Midbrain (tissue), 1 donor: ENCODE data around the gene PGAP1.

Experiments used
- DNase-seq: peaks from one replicate; lab custom pipeline; 2025; lab: John Stamatoyannopoulos, UW

PGAP1 gene, protein sequence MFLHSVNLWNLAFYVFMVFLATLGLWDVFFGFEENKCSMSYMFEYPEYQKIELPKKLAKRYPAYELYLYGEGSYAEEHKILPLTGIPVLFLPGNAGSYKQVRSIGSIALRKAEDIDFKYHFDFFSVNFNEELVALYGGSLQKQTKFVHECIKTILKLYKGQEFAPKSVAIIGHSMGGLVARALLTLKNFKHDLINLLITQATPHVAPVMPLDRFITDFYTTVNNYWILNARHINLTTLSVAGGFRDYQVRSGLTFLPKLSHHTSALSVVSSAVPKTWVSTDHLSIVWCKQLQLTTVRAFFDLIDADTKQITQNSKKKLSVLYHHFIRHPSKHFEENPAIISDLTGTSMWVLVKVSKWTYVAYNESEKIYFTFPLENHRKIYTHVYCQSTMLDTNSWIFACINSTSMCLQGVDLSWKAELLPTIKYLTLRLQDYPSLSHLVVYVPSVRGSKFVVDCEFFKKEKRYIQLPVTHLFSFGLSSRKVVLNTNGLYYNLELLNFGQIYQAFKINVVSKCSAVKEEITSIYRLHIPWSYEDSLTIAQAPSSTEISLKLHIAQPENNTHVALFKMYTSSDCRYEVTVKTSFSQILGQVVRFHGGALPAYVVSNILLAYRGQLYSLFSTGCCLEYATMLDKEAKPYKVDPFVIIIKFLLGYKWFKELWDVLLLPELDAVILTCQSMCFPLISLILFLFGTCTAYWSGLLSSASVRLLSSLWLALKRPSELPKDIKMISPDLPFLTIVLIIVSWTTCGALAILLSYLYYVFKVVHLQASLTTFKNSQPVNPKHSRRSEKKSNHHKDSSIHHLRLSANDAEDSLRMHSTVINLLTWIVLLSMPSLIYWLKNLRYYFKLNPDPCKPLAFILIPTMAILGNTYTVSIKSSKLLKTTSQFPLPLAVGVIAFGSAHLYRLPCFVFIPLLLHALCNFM

DNA sequence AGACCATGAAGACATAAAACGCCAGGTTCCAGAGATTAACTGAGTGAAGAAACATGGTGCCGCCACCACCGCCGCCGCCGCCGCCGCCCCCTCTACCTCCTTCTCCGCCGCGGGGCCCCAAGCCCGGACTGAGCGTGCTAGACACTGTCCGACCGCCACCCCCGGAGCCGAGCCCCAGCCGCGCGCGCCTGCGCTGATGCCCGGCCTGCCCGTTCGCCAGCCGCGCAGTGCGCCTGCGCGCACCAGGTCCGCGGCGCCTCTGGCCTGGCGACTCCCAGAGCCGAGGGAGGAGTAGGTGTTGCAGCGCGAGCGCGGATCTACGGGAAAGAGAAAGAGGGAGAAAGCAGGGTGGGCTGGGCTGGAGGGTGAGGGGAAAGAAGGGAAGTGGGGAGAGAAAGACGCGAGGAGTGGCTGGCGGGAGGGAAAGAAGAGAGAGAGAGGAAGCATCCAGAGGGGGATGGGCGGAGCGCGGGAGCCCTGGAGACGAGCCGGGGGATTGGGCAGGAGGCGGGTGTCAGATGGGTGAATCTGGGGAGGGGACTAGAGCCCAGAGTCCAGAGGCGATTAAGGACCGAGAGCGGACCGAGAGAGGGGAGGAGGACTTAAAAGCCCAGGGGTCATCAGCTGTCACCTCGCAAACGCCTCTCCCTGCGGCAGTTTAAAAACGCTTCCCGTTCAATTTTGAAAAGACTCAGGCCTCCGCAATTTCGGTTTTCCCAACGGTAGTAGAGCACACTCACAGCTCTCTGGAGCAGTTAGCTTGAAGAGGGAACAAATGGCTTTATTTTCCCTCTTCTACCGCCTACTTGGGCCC is at the start of gene PGAP1:
TSS of gene PGAP1 (minus strand) at position 146 of the 814 bp plus-strand sequence. CDS start at position 55, 91 bp downstream.
- peak; percentile 93 for DNase-seq

DNA sequence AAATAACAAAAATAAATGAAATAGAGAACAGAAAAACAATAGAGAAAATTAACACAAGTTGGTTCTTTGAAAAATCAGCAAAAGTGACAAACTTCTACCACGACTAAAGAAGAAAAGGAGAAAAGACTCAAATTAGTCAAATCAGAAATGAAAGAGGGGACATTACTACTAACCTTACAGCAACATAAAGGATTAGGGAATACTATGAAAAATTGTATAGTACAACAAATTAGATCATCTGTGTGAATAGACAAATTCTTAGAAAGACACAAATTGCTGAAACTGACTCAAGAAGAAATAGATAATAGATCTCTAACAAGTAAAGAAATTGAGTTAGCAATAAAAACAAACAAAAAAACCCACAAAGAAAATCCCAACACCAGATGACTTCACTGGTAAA is 48.5 kb upstream of the PGAP1 start:
- DNase-seq = no peak

DNA sequence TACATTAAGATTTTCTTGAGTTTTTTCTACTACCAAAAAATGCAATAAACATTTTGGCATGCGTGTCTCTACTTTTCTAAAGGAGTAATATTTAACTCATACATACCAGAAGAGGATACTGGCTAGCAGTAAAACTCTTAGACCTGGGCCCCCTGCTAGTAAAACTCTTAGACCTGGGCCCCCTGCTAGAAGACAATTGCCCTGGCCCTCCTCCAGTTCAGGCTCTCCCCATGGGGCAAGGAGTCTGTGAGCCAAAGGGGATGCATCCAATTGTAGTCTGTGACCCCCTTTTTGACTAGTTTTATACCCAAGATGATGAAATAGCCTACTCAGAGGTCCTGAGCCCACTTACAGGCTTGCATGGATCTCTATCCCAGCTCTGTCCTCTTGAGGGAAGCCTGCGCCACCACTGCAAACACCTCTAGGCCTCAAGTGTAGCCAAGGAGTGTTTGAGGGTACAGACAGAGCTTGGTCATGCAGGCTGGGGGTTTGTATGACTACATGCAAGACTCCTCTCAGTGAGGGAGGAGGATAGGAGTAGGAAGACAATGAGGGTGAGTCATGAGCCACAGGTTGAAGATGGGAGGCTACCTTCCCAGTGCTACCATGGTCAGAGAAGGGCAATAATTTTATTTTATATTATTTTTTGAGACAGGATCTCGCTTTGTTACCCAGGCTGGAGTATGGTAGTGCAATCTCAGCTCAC is 45.2 kb upstream of the PGAP1 start:
- DNase-seq = no peak

DNA sequence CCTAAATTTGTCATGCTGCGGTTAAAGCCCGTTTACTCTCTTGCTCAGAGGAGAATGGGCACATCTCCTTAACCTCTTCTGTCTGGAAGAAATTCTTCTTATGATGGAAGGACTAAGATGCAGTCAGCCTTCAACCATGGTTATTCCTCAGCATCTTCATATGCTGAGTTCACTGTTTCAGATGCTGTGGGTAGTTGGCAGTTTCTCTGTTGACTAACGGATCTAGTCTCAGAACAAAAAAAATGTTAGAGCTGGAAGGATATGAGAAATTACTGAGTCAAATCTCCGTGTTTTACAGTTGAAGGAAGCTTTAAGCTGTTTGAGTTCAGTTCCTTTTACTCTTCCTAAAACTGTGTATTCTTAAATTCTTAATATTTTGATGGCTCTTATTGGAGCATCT is 43.6 kb upstream of the PGAP1 start:
- DNase-seq = no peak

DNA sequence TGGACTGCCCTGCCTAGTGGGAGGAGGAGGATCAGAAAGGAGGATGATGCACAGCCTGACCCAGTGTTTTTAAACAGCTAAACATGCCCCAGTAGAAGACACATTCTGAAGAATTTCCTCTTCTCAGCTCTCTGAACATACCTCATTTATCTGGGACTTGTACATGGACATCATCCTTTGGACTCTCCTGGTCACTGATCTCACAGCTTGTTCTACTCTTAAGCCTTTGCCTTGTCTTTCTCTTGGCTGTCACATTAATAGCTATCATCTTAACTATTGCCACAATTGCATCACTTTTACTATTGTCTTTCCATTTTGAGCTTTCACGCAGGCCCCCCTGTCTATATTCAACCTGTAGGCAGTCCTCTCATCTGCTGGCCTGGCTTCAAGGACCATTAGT is 42.0 kb upstream of the PGAP1 start:
- no peak for DNase-seq

DNA sequence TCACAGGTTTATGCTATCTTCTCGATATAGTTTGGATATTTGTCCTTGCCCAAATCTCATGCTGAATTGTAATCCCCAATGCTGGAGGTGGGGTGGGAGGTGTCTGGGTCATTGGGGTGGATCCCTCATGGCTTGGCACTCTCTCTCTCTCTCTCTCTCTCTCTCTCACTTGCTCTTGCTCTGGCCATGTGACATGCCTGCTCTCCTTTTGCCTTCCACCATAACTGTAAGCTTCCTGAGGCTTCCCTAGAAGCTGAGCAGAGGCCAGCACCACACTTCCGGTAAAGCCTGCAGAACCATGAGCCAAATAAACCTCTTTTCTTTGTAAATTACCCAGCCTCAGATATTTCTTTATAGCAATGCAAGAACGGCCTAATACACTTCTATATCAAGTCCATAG is 41.3 kb upstream of the PGAP1 start:
- DNase-seq = no peak

DNA sequence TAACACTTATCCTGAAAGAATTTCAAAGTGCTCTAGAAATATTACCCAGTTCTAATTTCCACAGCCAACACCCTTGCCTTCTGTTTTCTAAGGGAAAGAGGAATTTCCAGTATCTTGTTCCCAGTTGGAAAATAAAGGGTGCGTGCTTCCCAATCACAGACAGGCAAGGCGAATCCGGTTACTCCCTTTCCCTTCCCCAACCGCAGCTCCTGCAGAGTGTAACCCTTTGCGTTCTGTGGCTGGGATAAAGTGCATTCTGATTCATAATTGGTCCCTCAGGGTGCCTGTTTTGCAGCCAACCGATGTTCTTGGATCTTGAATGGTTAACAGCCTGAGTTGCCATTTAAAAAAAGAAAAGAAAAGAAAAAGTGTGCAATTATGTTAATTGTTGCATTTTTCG is 40.6 kb upstream of the PGAP1 start:
- no peak for DNase-seq

DNA sequence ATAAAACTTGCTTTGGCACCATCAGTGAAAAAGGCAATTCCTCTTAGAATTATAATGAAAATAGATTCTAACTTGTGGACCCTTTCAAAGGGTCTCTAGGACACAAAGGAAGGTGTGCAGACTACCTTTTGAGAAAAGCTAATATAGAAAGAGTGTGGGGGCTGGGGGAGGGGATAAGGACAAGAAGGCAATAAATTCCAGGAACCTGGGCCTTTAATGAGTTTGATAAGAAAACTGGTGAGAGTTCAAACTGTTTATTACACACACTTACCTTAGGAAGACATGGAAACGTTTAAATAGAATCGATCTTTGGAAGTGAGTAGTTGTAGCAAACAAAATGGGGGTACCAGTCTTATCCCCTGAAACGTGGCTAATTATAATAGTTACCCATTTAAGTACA is 39.6 kb upstream of the PGAP1 start:
- DNase-seq = no peak

DNA sequence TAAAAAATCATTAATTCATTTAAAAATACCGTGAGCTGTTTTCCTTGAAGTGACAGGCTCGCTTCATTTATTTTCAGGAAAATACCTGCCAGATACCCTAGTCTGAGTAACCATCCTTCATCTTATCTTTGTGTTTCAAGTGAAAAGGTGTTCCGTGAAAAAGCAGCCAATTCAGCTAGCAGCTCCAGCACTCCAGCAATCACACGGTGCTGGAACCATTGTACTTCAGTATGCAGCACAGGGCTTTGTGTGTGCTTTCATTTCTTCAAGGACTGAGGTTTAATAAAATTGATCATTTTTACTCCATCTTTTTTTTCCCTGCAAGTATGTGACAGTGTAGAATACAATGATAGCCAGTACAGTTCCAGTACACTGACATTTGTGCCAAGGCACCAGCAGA is 39.1 kb upstream of the PGAP1 start:
- DNase-seq = no peak

DNA sequence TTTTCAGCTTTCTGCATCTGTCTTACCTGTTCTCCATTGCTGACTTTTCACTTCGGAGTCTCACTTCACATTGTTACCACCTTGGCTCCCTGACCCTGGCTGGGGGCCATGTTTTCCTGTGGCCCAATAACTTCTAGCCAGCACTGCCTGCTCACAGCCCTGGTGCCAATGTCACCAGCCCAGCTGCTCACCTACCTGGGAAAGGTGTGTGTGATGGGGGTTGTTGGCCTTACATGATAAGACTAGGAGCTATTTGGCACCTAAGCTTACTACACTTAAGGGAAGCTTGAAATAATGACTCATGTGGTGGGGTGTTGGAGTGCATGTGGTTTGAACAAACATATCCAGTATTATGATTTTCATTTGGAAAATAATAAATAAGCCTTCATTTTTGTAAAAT is 37.5 kb upstream of the PGAP1 start:
- DNase-seq = no peak

DNA sequence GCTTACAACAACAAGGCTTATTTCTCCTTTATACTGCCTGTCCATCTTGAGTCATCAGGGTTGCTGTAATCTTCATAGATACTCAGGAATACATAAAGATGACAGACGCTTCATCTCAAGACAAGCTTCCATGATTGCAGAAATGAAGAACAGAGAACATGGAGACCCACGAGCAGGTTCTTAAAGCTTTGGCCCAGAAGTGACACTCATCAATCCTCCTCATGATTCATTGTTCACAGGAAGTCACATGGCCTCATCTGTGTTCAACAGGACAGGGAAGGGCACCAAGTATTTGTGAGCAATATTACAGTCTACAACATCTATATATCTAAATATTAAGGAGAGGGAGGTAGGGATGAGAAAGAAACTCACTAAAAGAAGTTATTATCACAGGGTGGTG is 36.5 kb upstream of the PGAP1 start:
- DNase-seq = no peak

DNA sequence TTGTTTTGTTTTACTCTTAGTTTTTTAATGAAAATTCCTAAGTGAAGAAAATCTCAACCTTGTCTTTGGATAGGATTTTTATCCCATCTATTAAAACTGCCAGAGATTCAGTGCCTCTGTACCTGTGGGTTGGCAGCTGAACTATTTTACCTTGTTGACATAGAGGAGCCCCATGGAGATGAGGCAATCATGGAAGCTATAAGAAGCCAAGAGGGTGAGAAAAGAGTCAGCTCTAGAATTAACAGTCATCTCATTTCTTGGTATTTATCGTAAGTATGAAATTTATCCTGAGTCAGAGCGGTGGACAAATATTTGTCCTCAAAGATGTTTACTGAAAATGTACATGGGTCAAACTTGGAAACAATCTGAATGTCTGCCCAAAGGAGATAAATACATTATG is 35.8 kb upstream of the PGAP1 start:
- DNase-seq = no peak

DNA sequence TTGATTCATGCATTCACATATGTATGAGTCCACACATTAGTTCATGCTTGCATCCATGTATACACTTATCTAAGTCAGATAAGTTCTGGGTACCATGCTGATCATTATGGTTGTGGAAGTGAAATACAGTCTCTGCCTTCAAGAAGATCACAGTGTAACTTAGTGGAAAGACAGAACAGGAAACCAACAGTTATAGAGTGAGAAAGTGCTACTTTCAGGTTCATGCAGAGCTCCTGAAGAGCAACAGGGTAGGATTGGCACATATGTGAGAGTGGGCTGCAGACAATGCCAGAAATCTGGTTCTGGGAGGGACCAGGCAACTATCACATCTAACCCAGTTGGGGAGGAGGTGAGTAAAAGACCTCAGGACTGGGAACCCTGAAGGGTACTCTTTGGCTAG is 35.4 kb upstream of the PGAP1 start:
- DNase-seq = no peak

DNA sequence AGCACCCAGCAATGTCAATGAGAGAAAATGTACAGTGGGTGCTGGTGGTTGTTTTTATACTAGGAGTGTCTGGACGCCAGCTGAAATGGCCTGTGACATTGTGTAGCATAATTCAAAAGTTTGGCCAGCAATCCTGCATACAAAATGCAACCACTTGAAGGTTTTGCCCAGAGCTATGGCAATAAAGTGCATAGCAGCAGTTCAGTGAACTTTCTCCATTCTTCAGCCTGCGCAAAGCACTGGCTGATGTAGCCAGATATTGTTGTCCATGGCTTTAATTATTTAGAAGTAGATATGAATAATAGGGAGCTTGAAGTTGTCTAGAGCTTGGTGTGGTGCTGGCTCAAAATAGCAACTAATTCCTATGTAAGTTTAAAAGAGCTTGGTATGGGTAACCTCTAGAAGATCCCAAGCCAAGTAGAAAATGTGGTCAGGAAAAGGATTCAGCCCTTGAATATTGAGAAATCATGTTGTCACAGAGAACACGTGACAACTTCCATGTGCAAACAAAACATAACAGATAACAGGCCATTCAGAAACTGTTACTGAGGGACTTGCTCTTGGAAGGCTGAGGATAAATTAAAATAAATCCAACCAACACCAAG is 33.3 kb upstream of the PGAP1 start:
- DNase-seq = no peak

DNA sequence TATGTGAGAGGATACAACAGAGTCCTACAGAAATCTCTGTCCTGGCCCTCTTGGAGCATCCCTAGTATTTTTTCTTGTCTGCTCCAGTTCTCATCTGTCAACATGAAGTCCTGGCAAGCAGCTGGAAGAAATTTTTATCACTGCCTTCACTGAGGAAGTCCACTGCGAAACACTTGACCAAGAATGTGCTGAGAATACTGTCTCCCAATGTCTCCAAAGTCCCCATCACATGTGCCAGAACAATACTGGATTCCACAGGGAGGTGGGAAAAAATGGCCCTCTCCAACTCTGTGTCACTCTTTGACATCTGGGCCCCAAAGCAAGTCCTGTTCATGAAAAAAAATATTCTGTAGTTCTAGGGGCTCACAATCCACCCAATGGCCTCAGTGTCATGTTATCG is 32.8 kb upstream of the PGAP1 start:
- DNase-seq = no peak

DNA sequence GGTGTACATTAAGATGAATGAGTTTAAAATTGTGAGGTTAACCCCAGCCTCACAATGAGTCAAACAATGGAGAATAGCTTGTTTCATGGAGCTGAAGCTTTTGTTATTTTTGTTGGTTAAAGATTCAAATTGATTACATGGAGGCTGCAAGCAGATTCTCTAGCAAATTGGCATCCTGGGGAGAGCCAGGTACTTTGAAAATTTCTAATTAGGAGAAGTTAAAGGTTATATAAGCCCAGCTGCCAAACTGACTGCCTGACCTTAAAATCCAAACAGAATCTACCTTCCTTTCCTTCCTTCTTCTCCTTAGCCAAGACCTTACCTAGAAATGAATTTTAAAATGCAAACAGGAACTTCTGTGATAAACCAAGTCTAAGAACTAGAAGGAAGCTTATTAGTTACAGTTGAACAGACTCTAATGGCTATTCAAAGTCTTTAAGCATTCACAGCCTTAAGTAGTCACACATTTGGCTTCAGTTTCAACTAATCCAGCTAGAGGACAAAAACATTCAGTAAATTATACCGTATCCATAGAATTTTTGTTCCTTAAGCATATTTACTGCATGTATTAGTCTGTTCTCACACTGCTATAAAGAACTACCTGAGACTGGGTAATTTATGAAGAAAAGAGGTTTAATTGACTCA is 31.5 kb upstream of the PGAP1 start:
- DNase-seq = no peak

DNA sequence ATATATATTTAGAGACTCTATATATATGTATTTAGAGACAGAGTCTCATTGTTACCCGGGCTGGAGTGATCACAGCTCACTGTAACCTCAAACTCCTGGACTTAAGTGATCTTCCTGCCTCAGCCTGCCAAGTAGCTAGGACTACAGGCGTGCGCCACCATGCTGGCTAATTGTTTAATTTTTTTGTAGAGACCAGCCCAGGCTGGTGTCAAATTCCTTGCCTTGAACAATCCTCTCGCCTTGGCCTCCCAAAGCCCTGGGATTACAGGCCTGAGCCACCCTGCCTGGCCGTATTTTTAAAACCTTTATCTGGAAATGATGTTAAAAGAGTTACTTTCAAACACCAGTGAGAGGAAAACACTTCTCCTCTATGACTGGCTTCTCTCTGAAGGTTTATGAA is 30.9 kb upstream of the PGAP1 start:
- DNase-seq = no peak

DNA sequence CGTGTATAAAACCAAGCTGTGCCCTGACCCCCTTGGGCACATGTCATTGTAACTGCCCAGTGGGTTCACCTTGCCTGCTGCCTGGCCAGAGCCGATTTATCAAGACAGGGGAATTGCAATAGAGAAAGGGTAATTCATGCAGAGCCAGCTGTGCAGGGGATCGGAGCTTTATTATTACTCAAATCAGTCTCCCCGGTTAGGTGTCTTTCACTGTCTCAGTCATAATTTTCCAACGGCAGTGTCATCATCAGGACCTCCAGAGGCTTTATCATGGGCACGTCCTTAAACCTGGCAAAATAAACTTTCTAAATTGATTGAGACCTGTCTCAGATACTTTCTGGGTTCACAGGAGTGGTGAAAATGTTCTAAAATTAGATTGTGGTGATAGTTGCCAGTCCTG is 29.6 kb upstream of the PGAP1 start:
- no peak for DNase-seq

DNA sequence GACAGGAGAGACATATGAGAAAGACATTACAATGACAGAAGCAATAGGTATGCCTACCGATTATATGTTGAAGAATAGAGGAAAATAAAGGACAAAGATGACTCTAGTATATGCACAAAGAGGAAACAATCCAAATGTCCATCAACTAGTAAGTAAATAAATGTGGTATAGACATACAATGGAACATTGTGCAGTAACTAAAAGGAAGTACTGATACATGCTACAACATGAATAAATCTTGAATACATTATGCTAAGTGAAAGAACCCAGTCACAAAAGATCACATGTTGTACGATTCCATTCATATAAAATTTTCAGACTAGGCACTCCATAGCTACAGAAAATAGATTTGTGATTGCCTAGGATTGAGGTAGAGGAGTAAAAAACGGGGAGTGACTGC is 28.5 kb upstream of the PGAP1 start:
- no peak for DNase-seq

DNA sequence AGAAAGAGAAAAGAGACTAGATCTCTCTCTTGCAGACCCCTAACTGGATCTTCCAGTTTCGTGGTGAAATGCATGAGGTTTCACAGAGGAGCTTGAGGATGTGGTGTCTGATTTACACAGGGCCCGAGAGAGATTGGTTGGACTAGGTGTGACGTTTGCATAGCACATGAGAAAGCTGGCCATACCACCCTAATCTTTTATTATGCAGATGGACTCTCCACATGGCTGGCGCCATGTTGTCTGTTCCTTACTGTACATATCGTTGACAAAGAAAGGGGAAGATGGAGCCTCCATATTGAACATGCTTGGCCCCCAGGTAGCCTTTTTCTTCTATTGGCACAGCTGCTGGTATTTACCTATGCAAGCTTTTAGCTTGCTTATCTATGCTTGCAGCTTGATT is 27.5 kb upstream of the PGAP1 start:
- no peak for DNase-seq

DNA sequence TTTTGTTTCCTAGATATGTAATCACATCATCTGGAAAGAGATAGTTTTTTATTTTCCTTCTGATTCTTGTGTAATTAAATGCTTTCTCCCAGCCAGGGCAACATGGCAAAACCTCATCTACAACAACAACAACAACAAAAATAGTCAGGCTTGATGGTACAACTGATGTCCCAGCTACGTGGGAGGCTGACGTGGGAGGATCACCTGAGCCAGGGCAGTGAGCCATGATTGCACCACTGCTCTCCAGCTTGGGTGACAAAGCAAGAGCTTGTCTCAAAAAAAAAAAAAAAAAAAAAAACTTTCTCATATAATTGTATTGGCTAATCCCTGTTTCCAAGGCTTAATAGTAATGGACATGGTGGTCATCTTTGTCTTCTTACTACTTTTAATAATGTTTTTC is 26.4 kb upstream of the PGAP1 start:
- DNase-seq = no peak
